EL (cell line): ENCODE measurements around the gene FCHSD1.

ENCODE experiments used
- DNase-seq: peaks from one replicate; pipeline ENCODE4 v3.0.0-alpha.2; 2016

The FCHSD1 gene

DNA sequence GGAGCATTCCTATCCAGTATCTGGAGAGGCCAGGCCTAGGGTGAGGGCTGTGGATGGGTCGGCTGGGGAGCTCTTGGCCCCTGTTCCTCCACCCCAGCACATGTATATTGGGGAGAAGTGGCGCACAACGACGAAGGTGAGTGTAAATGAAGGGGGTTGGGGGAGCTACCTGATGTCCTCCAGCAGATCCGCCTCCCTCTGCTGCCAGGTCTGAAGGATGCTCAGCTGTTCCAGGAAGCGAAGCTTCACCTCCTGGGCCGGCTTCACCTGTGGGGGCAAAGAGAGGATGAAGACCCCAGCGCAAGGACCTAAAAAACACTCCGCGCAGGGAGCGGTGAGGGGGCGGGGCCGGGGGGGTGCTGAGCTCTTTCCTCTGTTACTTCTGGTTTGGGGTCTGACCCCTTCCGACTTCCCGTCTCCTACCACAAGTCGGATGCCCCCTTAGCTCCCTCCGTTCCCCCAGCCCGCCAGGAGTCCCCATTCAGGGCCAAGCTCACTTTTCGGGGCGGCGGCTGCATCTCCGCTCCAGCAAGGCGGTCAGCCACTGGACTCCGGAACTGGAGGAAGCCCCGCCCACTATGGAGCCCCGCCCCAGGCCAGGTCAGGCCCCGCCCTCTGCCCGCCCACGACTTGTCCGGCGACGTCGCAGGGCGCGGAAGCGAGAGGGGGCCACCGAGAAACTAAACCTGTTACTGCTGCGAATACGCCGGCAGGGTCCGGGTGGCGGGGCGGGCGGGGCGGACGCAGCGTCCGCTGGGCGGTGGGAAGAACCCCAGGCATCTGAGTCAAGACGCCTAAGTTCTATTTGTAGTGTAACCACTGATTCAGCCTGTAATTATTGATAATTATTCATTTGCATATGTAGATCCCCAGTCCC lies at the start of gene FCHSD1:
TSS of gene FCHSD1 (minus strand) at position 568 of the 877 bp plus-strand sequence. CDS start at position 518, 50 bp downstream.
- DNase-seq, result peak; percentile 84

DNA sequence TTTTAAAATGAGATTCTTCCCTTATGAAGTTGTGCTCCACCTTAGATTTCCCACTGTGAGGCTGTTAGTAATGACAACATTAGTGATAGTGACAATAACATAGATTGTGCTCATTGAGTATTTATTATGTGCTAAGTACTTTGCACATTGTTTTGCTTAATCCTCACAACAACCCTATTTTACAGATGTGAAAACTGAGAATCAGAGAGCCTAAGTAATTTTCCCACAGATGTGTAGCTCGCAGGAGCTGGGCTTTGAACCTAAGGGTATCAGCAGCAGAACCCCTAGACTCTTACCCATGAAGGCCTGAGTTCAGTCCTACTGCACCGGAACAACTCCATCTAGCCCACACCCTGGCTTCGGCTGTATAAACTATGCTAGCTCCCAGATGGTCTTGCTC lies 46.4 kb upstream of the FCHSD1 start:
- no peak for DNase-seq

DNA sequence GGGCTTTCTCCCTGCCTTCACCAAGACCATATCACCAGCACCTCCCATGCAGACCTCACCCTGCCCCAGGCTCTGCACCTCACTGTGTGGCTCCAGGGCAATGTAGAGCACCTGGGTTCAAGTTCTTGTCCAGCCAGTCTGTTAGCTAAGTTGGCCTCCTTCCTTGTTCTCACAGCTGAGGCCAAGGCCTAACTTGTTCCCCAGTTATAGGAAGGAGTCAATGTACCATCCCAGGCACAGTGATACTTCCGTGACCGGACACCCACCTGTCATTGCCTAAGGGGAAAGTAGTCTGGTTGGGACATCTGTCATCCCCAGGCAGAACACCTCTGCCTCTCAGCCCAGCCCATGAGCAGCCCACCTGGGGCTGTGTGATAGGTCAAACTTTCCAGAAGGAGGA lies 45.2 kb upstream of the FCHSD1 start:
- no peak for DNase-seq

- no peak for DNase-seq
These were observed 44.5 kb upstream of the FCHSD1 start for GRCh38 chr5:141695627-141696215.

- DNase-seq, result no peak
These were observed 43.3 kb upstream of the FCHSD1 start for GRCh38 chr5:141694479-141694878.

DNA sequence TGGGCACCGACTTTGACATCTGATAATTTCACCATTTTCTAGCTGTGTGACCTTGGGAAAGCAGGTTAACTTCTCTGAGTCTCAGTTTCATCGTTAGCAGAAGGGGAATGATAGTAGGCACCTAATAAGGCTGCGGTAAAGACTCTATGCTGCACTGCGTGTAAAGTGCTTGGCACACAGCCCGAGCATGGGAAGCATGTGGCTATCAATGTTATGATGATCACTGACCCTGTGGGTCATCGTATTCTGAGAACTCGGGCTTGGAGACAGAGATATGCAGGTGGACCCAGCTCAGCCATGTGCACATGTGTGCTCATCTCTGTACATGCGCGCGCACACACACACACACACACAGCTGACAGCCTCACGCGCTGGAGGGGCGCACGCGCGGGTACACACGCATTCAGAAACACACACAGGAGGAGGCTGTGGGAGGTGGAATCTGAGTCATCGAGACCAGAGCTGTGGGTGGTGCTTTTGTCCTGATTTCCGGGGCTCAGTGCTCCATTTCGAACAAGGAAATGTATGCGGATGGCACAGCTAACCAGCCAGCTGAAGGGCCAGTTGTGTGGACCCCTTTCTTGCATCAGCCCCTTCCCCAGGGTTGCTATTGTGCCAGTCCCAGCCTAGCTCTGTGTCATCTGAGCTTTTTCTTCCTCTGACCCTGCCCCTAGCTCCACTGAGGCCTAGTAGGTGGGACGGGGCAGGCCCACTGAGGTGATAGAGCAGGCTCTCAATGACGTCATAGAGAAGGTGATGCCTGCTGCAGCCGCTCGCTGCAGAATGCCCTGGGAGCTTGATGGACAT lies 41.9 kb upstream of the FCHSD1 start:
- DNase-seq, result peak; percentile 54

DNA sequence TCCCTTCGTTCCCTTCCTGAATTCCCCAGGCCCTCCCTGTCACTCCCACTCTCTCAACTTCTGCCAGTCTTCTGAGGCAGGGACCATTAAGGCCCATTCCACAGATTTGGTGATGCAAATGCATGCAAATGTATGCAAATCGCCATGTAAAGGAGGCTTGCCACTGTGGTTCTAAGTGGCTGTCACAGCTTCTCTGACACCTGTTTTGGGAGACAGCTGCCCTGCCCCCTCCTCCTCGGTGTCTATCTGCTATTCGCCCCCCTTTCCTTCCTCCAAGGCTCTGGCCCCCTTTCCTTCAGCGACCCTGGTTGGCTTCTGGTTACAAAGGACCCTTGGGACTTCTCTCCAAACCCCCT lies 41.3 kb upstream of the FCHSD1 start:
- DNase-seq, result no peak

GRCh38 chr5:141691867-141692532 lies 40.8 kb upstream of the FCHSD1 start:
- DNase-seq, result peak; percentile 78

- no peak for DNase-seq
These were observed 40.2 kb upstream of the FCHSD1 start for GRCh38 chr5:141691286-141691866.

DNA sequence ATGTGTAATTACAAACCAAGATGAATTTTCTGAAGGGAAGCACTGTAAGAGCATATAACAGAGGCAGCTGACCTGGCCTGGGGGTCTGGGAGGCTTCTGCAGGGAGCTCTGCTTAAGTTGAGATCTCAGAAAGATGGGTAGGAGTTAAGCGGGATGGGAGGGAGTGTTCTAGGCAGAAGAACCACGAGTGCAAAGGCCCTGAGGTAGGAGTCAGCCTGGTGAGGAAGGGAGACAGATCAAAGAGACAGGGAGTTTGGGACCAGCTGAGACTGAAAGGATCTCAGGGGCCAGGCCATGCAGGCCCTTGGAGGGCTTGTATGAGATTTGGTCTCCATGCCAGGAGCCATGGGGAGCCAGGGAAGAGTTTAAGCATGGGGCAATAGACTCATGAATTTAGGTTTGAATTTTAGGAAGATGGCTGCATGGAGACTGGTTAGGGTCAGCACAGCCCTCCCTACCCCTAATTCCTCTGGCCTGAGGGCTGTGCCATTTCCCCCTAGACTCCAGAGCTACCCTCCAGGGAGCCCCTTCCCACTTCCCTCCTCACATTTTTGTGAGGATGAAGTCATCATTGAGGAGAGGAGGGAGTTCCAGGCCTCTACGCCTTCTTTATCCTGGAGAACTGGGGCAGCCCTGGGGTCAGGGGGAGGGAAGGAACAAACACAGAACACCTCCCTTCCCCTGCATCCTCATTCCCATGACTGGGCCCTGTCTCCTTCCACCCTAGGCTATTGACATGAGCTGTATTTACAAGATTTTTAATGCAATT lies 35.6 kb upstream of the FCHSD1 start:
- DNase-seq, result no peak

DNA sequence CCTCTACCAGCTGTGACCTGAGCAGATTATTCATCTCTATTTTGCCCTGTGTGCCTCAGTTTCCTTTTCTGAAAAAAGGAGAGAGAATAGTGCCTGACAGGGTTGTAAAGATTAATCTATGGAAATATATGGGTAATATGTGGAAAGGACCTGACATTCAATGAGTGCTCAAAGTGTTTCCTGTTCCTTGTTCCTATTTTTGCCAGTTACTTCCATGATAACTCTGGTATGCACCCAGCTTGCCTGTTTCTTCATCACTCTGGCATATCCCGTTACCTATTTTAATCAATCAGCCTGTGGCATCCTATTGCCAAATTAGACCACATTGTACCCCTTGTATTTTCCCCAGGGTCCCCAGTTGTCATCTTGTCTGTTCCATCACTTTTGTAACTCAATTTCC lies 34.4 kb upstream of the FCHSD1 start:
- no peak for DNase-seq

GRCh38 chr5:141683596-141684141 lies 32.5 kb upstream of the FCHSD1 start:
- no peak for DNase-seq

DNA sequence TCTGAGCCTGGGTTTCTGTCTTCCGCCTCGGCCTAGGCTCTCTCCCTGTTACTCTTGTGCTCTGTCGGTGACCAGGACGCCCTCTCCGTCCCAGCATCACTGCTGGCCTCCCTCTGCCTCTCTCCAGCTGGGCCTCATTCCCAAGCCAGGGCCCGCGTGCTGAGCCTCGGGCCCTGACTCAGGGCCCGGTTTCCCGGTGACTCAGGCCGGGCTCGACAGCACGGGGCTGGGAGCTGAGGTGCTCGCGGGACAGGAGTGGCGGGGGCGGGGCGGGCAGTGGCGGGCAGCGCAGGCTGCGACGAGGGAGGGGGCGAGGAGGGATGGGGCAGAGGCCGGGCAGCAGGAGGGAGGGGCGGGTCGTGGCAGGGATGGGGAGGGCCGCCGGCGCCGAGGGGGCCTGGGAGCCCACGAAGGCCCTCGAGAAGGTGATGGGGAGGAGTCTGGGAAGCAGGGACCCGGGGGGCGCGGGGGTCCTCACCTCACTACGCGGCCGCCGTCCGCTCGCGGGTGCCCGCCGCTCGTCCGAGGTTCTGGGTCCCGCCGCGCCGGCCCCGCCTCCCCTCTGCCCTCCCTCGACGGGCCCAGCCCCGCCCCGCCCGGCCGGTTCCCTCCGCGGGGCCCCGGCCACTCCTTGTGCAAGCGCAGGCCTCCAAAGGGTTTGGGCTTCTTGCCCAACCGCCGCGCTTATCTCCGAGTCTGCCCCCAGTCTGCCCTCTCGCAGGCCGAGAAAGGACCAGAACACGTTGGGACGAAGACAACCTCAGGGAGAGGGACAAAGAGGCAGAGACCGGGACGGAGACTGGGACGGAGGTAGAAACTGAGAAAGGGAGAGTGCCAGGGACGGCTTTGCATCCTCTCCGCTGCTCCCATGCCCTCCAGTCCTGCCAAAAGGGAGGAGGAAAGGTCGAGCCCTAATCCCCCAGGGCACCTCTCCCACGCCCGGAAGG lies 30.8 kb upstream of the FCHSD1 start, which contains the start of gene ARAP3:
TSS of gene ARAP3 (minus strand) at position 536 of the 947 bp plus-strand sequence. CDS start 1,744 bp downstream, outside the sequence.
- peak; percentile 86 for DNase-seq

DNA sequence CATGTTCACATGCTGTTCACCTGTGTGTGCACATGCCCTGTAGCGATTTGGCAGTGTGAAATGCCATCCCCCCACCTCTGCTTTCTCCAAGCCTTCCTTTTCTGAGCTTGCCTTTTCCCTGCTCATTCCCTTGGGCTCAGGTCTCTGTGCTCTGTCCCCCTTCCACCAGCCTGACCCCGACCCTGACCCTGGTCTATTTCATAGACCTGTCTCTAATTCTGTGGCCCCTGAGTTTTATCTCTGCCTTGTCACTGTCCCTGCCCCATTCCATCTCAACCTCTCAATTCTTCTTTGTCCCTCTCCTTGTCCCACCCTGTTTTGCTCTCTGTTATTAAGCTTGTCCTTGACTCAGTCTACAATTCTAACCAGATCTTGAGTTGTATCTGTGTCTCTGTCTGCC lies 30.1 kb upstream of the FCHSD1 start:
- no peak for DNase-seq

GRCh38 chr5:141680751-141681201 lies 29.6 kb upstream of the FCHSD1 start:
- peak; percentile 66 for DNase-seq

- DNase-seq, result no peak
These were observed 29.0 kb upstream of the FCHSD1 start for GRCh38 chr5:141680178-141680577.

DNA sequence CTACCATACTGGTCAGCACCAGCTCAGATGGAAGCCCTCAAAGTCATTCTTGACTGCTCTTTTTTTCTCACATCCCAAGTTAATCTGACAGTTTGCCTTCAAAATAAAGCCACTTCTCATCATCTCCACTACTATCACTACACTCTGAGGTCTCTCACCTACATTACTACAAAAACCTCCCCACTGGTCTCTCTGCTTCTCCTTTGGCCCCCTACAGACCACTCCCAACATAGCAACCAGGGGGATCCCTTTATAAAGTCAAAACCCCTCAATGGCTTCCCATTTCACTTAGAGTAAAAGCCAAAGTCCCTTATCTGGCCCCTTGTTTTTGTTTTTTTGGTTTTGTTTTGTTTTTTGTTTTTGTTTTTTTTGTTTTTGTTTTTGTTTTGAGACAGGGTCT lies 26.2 kb upstream of the FCHSD1 start:
- no peak for DNase-seq

GRCh38 chr5:141675672-141676071 lies 24.5 kb upstream of the FCHSD1 start:
- no peak for DNase-seq

DNA sequence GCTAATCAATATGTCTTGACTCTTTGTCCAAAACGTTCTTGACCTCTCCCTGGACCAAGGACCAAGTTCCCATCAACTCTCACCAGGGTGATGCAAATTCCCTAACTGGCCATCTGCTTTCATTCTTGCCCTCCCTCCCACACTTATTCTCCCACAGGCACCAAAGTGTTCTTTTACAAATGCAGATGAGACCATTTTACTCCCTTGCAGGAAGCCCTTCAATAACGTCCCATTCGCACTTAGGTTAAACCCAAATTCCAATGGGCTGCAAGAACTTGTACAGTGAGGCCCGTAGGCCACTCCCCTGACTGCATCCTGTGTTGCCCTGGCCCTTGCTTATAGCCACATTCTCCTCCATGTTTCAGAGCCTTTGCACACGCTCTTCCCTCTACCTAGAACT lies 23.5 kb upstream of the FCHSD1 start:
- DNase-seq, result no peak
